ENCODE measurements around the gene BCAM. TPM values are rescaled to one million over a fixed set of nuclear protein-coding genes. Genes with fewer than 3 reads are reported as not detected.

BCAM gene, protein sequence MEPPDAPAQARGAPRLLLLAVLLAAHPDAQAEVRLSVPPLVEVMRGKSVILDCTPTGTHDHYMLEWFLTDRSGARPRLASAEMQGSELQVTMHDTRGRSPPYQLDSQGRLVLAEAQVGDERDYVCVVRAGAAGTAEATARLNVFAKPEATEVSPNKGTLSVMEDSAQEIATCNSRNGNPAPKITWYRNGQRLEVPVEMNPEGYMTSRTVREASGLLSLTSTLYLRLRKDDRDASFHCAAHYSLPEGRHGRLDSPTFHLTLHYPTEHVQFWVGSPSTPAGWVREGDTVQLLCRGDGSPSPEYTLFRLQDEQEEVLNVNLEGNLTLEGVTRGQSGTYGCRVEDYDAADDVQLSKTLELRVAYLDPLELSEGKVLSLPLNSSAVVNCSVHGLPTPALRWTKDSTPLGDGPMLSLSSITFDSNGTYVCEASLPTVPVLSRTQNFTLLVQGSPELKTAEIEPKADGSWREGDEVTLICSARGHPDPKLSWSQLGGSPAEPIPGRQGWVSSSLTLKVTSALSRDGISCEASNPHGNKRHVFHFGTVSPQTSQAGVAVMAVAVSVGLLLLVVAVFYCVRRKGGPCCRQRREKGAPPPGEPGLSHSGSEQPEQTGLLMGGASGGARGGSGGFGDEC
- total RNA-seq (10 to 100 TPM in 8 of 9 donors, 1 to 10 TPM in 1; 7.5 to 81.1 (median 43.4) TPM), polyA plus RNA-seq (10 to 100 TPM in 2 of 3 donors, 1 to 10 TPM in 1; 5.1 to 68.4 (median 55.1) TPM)
- long read RNA-seq, donor 1, partial matches to known transcripts: 0 of 2 reads
- long read RNA-seq, donor 1, other reads (novel, unspliced or antisense): 0 of 2 reads
- long read RNA-seq, donor 2, partial matches to known transcripts: 0 of 1 reads
- long read RNA-seq, donor 2, other reads (novel, unspliced or antisense): 0 of 1 reads
- long read RNA-seq, donor 3, partial matches to known transcripts: 0 of 2 reads
- long read RNA-seq, donor 3, other reads (novel, unspliced or antisense): 0 of 2 reads
- long read RNA-seq, donor 4: 0 reads
- long read RNA-seq, donor 5, transcript BCAM-201 (15 exons, 2,453 nt): major isoform, 33 of 39 reads
- long read RNA-seq, donor 5, partial matches to known transcripts: 2 of 39 reads
- long read RNA-seq, donor 5, other reads (novel, unspliced or antisense): 4 of 39 reads
- long read RNA-seq, donor 6: 0 reads
- long read RNA-seq, donor 7, partial matches to known transcripts: 0 of 1 reads
- long read RNA-seq, donor 7, other reads (novel, unspliced or antisense): 0 of 1 reads
- long read RNA-seq, donor 8, transcript BCAM-201 (15 exons, 2,453 nt): major isoform, 10 of 10 reads
- long read RNA-seq, donor 8, partial matches to known transcripts: 0 of 10 reads
- long read RNA-seq, donor 8, other reads (novel, unspliced or antisense): 0 of 10 reads
- long read RNA-seq, donor 9, partial matches to known transcripts: 0 of 1 reads
- long read RNA-seq, donor 9, other reads (novel, unspliced or antisense): 0 of 1 reads
- long read RNA-seq, donor 10, partial matches to known transcripts: 0 of 3 reads
- long read RNA-seq, donor 10, other reads (novel, unspliced or antisense): 0 of 3 reads

DNA sequence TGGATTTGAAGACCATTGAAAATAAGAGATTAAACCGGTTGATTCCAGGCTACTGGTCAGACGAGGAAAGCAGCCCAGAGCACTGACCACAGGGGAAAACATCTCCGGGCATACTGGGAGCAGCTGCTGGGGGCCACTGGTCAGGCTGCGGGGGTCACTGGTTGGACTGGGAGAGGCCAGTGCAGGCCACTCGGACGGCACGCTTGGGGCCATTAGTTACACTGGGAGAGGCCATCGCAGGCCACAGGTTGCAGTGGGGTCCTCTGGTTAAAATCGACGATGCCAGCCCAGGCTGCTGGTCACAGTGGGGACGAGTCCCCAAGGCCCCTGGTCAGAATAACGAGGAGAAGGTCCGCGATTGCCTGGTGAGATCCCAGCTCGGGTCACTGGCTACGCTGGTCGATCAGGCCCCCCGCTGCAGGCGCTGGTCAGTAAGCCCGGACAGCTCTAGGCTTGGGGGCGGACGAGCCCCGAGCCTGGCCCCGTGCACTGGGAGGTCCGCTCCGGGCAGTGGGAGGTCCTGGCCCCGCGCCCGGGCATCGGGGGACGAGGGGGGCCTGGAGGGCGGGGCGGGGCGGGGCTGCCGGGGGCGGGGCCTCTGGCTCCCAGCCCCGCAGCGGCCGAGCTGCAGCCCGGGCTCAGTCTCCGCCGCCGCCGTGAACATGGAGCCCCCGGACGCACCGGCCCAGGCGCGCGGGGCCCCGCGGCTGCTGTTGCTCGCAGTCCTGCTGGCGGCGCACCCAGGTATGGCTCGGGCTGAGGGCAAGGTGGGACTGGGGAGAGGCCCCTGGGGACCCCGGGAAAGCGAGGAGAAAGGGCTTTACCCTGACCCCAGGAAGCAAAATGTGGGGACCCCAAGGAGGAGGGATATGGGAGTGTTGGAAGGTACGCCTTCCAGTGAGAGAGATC is at the start of gene BCAM:
TSS of gene BCAM (plus strand) at position 641 of the 909 bp plus-strand sequence. CDS start at position 663, 22 bp downstream.
- intact Hi-C loops (cut with DNase I): no loop called here
- H3K9me3 ChIP-seq (replicated peaks in 1 of 3): no peaks in the 10 kb centered on the region
- peak; percentile 78 to 86 (median 79) for DNase-seq
- peaks cover 16 to 18% of the 10 kb centered on the region in 2 donors for H3K4me1 ChIP-seq (replicated peaks in 1 of 2)
- TF ChIP-seq, protein P1, sequence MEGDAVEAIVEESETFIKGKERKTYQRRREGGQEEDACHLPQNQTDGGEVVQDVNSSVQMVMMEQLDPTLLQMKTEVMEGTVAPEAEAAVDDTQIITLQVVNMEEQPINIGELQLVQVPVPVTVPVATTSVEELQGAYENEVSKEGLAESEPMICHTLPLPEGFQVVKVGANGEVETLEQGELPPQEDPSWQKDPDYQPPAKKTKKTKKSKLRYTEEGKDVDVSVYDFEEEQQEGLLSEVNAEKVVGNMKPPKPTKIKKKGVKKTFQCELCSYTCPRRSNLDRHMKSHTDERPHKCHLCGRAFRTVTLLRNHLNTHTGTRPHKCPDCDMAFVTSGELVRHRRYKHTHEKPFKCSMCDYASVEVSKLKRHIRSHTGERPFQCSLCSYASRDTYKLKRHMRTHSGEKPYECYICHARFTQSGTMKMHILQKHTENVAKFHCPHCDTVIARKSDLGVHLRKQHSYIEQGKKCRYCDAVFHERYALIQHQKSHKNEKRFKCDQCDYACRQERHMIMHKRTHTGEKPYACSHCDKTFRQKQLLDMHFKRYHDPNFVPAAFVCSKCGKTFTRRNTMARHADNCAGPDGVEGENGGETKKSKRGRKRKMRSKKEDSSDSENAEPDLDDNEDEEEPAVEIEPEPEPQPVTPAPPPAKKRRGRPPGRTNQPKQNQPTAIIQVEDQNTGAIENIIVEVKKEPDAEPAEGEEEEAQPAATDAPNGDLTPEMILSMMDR (IDR thresholded peaks at IDR 0.05): no peak
- TF ChIP-seq POLR2A (IDR thresholded peaks at IDR 0.05): peak in 1 of 2 donors; percentile 36
- H3K27ac ChIP-seq: peak within 1 kb of the TSS in 3 of 5 donors; percentile 34 to 84 (median 36)
- H3K4me3 ChIP-seq: peak within 1 kb of the TSS in 2 of 4 donors; percentile 37 to 78
- no peaks in the 10 kb centered on the region for H3K27me3 ChIP-seq
- no peaks in the 10 kb centered on the region for H3K36me3 ChIP-seq (replicated peaks in 1 of 2)
- 2 to 14% (median 3%) methylated on average over 5 to 59 of the region's 59 CpGs for WGBS, 4 donors

DNA sequence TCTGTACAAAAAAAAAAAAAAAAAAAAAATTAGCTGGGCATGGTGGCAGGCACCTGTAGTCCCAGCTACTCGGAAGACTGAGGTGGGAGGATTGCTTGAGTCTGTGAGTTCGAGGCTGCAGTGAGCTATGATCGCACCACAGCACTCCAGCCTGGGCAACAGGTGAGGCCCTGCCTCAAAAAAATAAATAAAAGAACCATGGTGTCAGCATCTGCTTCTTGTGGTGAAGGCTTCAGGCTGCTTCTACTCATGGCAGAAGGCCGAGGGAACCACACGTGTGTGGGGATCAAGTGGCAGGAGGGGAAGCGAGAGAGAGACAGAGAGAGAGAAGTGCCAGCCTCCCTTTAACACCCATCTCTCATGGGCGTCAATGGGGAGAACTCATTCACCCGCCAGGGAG is 46.9 kb upstream of the BCAM start:
- intact Hi-C loops (cut with DNase I): loop anchor here in 1 of 2 donors (10.0 kb wide), 1 partner anchor 107 kb away; no protein-coding TSS in a partner anchor
- no peaks in the 10 kb centered on the region for H3K27me3 ChIP-seq
- 85 to 90% (median 88%) methylated on average over 8 of the region's 8 CpGs for WGBS, 4 donors
- no peak for TF ChIP-seq POLR2A (IDR thresholded peaks at IDR 0.05)
- TF ChIP-seq, protein P1 (IDR thresholded peaks at IDR 0.05): no peak
- peaks cover 0 to 35% of the 10 kb centered on the region in 2 donors for H3K36me3 ChIP-seq (replicated peaks in 1 of 2)
- H3K4me3 ChIP-seq: no peak overlapping the region
- no peak for DNase-seq
- H3K27ac ChIP-seq: no peak overlapping the region
- H3K9me3 ChIP-seq (replicated peaks in 1 of 3): no peaks in the 10 kb centered on the region
- H3K4me1 ChIP-seq (replicated peaks in 1 of 2): peaks cover 2 to 29% of the 10 kb centered on the region in 2 donors
